Activated CD4-positive, alpha-beta T cell treated with anti-CD3 and anti-CD28 coated beads for 24 hours (primary cell): ENCODE data around the gene HLA-A.

Source experiments
- DNase-seq, 2 donors: peaks; one replicate each; pipeline ENCODE4 v3.0.0-alpha.2; 2020; ENCODE audit warnings: low read depth in 2 of 2

Gene HLA-A

DNA sequence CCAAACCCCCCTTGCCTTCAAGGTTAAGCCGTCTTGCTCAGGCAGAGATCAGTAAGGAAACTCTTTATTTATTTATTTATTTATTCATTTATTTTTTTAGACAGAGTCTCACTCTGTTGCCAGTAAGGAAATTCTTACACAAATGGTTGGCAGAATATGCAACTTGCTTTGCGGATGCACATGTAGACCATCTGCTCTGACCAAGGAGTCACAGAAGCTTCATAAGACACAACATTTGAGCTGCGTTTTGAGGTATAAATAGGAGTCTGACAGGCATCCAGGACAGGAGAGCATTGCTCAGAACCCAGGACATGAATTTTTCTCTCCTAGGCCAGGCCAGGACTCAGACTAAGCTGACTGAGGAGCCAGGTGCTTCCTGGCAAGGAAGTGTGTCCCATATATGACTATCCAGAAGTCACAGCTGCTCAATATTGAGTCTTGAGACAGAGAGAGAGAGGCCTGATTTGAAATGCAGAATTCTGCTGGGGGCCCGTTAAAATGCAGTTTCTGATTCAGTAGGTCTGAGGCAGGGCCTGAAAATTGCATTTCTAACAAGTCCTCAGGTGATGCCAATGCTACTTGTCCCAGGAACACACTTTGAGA is 43.9 kb downstream of the HLA-A start:
- DNase-seq: no peak

DNA sequence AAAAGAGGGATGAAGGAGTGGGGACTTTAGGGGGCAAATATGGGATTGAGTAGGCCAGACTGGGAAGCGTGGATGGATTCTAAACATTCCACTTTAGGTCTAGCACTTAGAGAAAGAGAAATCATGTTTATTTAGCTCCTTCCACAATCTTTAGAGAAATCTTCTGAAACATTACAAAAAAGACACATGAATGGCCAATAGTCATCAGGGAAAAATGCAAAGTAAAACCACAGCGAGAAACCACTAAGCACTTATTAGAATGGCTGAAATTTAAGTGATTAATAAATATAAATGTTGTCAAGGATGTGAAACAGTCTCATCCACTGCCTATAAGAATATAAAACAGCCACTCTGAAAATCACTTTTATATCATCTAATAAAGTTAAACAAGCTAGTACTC is 46.9 kb downstream of the HLA-A start:
- no peak for DNase-seq

DNA sequence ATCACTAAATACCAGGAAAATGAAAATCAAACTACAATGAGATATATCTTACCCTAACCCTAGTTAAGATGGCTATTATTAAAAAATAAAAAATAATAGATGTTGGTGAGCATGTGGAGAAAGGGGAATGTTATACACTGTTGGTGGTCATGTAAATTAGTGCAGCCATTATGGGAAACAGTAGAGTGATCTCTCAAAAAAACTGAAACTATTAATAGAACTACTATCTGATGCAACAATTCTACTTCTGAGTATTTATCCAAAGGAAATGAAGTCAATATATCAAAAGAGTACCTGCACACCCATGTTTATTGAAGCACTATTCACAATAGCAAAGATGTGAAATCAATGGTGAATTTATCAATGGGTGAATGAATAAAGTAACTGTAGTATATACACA is 48.6 kb downstream of the HLA-A start:
- no peak for DNase-seq

DNA sequence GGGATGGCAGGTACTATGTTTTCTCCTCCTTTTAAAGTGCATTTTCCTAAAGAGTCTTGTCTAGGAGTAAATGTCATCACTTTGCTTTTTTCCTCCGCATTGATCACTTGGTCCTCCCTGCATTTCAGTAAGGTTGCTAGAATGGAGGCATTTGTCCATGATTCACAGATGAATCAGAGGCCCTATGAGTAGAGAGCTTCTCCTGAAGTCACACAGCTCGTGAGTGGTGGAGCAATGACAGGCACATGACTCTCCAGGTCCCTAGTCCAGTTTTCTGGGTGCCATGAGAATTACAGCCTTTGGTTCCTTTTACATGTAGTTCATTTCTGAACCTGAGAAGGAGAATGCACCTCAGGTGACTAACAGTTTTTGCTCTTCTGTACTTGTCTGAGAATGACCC is 50.5 kb downstream of the HLA-A start:
- no peak for DNase-seq

DNA sequence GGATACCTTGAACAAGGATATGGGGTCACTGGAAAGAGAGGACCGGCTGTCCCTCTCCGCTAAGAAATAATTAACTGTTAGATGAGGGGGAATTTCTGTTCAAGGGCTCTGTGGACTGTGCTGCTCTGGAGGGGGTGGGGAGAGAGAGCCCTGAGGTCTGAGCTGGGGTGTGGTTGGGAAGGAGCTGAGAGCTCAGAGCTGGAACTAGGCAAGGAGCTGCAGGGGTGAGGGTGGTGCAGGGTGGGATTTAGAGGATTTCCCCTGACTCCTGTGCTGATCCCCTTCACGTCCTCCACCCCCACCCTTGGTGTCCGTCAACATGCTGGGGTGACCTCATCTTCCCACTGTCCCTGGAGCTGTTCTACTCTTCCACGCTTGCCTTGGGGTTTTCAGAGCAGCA is 52.5 kb downstream of the HLA-A start:
- no peak for DNase-seq

DNA sequence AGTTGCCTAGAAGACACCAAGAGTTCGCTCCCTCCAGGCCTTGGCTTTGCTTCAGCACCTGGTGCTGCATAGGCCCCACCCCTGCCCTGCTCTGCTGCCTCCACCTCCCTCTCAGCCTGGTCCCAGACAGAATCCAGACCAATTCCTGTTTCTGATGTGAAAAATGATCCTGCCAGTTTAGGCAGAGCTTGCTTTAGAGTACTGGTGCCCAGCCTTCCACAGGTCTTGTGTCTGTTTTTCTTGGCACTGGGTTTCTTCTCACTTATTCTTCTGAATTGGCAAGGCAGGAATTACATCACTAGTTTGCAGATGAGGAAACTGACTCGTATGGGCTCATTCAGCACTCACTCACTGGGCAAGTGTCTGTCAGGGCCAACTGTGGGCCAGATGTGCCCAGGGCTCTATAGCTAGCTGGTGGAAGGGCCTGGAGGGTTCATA is 53.0 kb downstream of the HLA-A start:
- no peak for DNase-seq
